Vagina (tissue), 2 donors: ENCODE data around the gene CMSS1.

Source experiments
- POLR2A ChIP-seq, 2 donors: fragments of 450-650 bp; IDR thresholded peaks; one replicate each; pipeline ENCODE4 v1.6.1; 2017; ENCODE audit warnings: antibody characterized with exemption in 2 of 2, mild to moderate bottlenecking in 2 of 2, moderate library complexity in 2 of 2
- TF ChIP-seq, protein P1 (sequence below), 3 experiments: fragments of 450-650 bp in 2 of 3; fragments of 200-600 bp in 1 of 3; sonication (generic) in 1 of 3; IDR thresholded peaks; one replicate each; pipeline ENCODE4 v1.5.1; 2017 to 2019; ENCODE audit warnings: antibody characterized with exemption in 3 of 3, mild to moderate bottlenecking in 2 of 3, moderate library complexity in 2 of 3

DNA sequence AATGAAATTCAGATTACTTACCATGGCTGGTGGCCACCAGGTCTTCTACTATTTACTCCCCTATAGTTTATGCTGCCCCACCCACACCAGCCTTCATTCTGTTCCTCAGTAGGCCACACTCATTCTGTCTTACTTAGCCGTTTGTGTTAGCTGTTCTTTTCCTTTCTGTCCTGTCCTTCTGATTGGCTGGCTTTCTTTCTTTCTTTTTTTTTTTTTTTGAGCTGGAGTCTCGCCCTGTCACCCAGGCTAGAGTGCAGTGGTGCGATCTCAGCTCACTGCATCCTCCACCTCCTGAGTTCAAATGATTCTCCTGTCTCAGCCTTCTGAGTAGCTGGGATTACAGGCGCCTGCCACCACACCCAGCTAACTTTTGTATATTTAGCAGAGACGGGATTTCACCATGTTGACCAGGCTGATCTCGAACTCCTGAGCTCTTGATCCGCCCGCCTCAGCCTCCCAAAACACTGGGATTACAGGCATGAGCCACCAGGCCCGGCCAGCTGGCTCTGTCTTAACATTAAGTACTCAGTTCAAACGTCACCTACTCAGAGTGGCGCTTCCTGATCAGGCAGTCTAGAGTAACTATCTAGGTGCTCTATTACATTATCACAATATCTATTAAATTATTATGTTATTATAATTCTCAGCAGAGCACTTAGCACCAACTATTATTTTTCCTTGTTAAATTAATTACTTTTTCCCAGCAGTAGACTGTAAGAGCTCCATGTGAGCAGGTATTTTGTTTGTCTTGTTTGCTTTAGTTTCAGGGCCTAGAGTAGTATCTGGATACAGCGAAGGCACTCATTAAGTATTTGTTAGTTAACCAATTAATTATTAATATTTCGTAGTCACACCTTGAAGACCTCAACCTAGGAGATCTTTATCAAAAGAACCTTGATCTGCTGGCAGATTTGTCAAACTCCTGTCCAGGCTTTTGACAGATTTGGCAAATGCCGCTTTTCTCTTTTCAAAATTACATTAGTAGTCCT lies 6.4 kb downstream of the CMSS1 start:
- TF ChIP-seq, protein P1, sequence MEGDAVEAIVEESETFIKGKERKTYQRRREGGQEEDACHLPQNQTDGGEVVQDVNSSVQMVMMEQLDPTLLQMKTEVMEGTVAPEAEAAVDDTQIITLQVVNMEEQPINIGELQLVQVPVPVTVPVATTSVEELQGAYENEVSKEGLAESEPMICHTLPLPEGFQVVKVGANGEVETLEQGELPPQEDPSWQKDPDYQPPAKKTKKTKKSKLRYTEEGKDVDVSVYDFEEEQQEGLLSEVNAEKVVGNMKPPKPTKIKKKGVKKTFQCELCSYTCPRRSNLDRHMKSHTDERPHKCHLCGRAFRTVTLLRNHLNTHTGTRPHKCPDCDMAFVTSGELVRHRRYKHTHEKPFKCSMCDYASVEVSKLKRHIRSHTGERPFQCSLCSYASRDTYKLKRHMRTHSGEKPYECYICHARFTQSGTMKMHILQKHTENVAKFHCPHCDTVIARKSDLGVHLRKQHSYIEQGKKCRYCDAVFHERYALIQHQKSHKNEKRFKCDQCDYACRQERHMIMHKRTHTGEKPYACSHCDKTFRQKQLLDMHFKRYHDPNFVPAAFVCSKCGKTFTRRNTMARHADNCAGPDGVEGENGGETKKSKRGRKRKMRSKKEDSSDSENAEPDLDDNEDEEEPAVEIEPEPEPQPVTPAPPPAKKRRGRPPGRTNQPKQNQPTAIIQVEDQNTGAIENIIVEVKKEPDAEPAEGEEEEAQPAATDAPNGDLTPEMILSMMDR (IDR thresholded peaks at IDR 0.05) = no peak
- TF ChIP-seq POLR2A (IDR thresholded peaks at IDR 0.05) = no peak
